HepG2 (cell line): ENCODE data around the gene ETFDH. TPM values are rescaled to one million over a fixed set of nuclear protein-coding genes. Genes with fewer than 3 reads are reported as not detected.

Source experiments
- ATAC-seq: fragments of 200-7000 bp; cut with Tn5 transposase; 3 replicates; pipeline ENCODE4 v1.9.1; 2020; ENCODE audit warnings: mild to moderate bottlenecking, moderate library complexity
- BruUV-seq: library from RNA; stranded (reverse); fragments of 400-500 nt; replicated peaks from 2 replicates; lab custom pipeline; 2021; lab: Mats Ljungman, UMichigan
- CTCF ChIA-PET: fragments of 300-600 bp; formaldehyde crosslinking; extraction: SDS; loops from one replicate; lab custom pipeline; 2021; ENCODE audit warnings: low total read pairs, inconsistent platforms, low intra/inter-chr PET ratio; lab: Yijun Ruan, JAX
- POLR2A ChIA-PET: fragments of 350-600 bp; sonication (Branson Sonifier 250); formaldehyde crosslinking; loops from one replicate; lab custom pipeline; 2020; ENCODE audit warnings: antibody characterized with exemption, inconsistent platforms; lab: Yijun Ruan, JAX
- DNase-seq: peaks from one replicate; pipeline ENCODE4 v3.0.0-alpha.2; 2015; ENCODE audit warnings: low spot score
- FAIRE-seq: peaks from 3 replicates; lab custom pipeline; 2011; peaks lifted over from hg19 to GRCh38; lab: Jason Lieb, UNC
- H2AFZ ChIP-seq: one replicate; pipeline ENCODE4 v1.6.1; 2011; ENCODE audit warnings: low read length, inconsistent platforms
- H3K27ac ChIP-seq: fragments of 300-600 bp; 3 replicates; pipeline ENCODE4 v1.8.0; 2011; ENCODE audit warnings: mixed run types, mild to moderate bottlenecking, mixed read lengths, low read length, inconsistent platforms; ENCODE audit not compliant: insufficient read depth; ENCODE audit errors: extremely low read length
- H3K27me3 ChIP-seq, 2 experiments: fragments of 200-600 bp in 1 of 2; 2 replicates in 1 of 2; 3 replicates in 1 of 2; pipeline versions ENCODE4 v1.6.0 to v1.8.0; 2011; ENCODE audit warnings: low read length in 2 of 2, mild to moderate bottlenecking in 2 of 2, moderate library complexity in 2 of 2, inconsistent platforms in 1 of 2; ENCODE audit not compliant: insufficient read depth in 2 of 2, control insufficient read depth in 1 of 2
- H3K36me3 ChIP-seq, 2 experiments: fragments of 200-600 bp in 1 of 2; replicated peaks in 1 of 2; 2 replicates in 1 of 2; 3 replicates in 1 of 2; pipeline versions ENCODE4 v1.5.1 to v1.8.0; 2011; ENCODE audit warnings: low read length in 2 of 2, inconsistent platforms in 1 of 2; ENCODE audit not compliant: insufficient read depth in 2 of 2, control insufficient read depth in 1 of 2
- H3K4me1 ChIP-seq: 2 replicates; pipeline ENCODE4 v1.5.1; 2012; ENCODE audit warnings: low read length, inconsistent platforms; ENCODE audit not compliant: insufficient read depth
- H3K4me2 ChIP-seq: 2 replicates; pipeline ENCODE4 v1.6.0; 2011; ENCODE audit warnings: low read depth, low read length, inconsistent platforms
- H3K4me3 ChIP-seq, 3 experiments: fragments of 200-600 bp in 1 of 3; sonication (generic), shearing (Covaris generic) in 1 of 3; replicated peaks in 1 of 3; 2 replicates each; pipeline ENCODE4 v1.5.1; 2011 to 2016; ENCODE audit warnings: low read length in 3 of 3, inconsistent platforms in 2 of 3, low read depth in 2 of 3, mild to moderate bottlenecking in 2 of 3, control low read depth in 1 of 3, mixed read lengths in 1 of 3; ENCODE audit not compliant: insufficient read depth in 1 of 3
- H3K79me2 ChIP-seq: one replicate; pipeline ENCODE4 v1.6.1; 2011; ENCODE audit warnings: low read length, inconsistent platforms; ENCODE audit not compliant: insufficient read depth
- H3K9ac ChIP-seq: 2 replicates; pipeline ENCODE4 v1.6.0; 2011; ENCODE audit warnings: mild to moderate bottlenecking, low read depth, low read length, inconsistent platforms; ENCODE audit not compliant: insufficient read depth
- H3K9me3 ChIP-seq: 2 replicates; pipeline ENCODE4 v1.5.1; 2012; ENCODE audit warnings: mild to moderate bottlenecking, low read length
- H4K20me1 ChIP-seq: 2 replicates; pipeline ENCODE4 v1.6.0; 2011; ENCODE audit warnings: inconsistent platforms, mild to moderate bottlenecking, low read length, moderate library complexity; ENCODE audit not compliant: insufficient read depth
- CBX2 ChIP-seq, 2 experiments: fragments of 200-600 bp in 1 of 2; sonication (generic); formaldehyde crosslinking in 1 of 2; IDR thresholded peaks; 2 replicates each; pipeline versions ENCODE4 v1.7.0 to v1.8.1; 2018 to 2022; ENCODE audit warnings: low read depth in 2 of 2, low read length in 1 of 2, mild to moderate bottlenecking in 1 of 2, missing genetic modification reagents in 1 of 2
- DZIP1 ChIP-seq: sonication (generic); formaldehyde crosslinking; IDR thresholded peaks from 2 replicates; pipeline ENCODE4 v1.5.0; 2020; ENCODE audit warnings: mild to moderate bottlenecking, missing genetic modification reagents
- NCOA5 ChIP-seq: sonication (generic); formaldehyde crosslinking; IDR thresholded peaks from 2 replicates; pipeline ENCODE4 v1.4.0; 2020; ENCODE audit warnings: missing genetic modification reagents
- NFATC3 ChIP-seq: sonication (generic); formaldehyde crosslinking; IDR thresholded peaks from 2 replicates; pipeline ENCODE4 v1.5.1; 2020; ENCODE audit warnings: mild to moderate bottlenecking, missing genetic modification reagents
- PRDM10 ChIP-seq: sonication (generic); formaldehyde crosslinking; IDR thresholded peaks from 2 replicates; pipeline ENCODE4 v1.4.0; 2020; ENCODE audit warnings: low read depth, missing genetic modification reagents
- SOX5 ChIP-seq: IDR thresholded peaks from 2 replicates; pipeline ENCODE4 v1.6.1; 2016; ENCODE audit warnings: borderline replicate concordance
- THAP11 ChIP-seq: IDR thresholded peaks from 2 replicates; pipeline ENCODE4 v1.6.1; 2016; ENCODE audit warnings: missing biosample characterization, missing genetic modification reagents
- ZNF230 ChIP-seq: sonication (generic); formaldehyde crosslinking; IDR thresholded peaks from 2 replicates; pipeline ENCODE4 v1.4.0; 2020; ENCODE audit warnings: mild to moderate bottlenecking, missing genetic modification reagents
- ZNF234 ChIP-seq: sonication (generic); formaldehyde crosslinking; conservative IDR thresholded peaks from 2 replicates; pipeline ENCODE4 v1.5.1; 2020; ENCODE audit warnings: mild to moderate bottlenecking, missing genetic modification reagents
- ZNF343 ChIP-seq: sonication (generic); formaldehyde crosslinking; IDR thresholded peaks from 2 replicates; pipeline ENCODE4 v1.4.0; 2020; ENCODE audit warnings: mild to moderate bottlenecking, missing genetic modification reagents
- ZNF44 ChIP-seq: sonication (generic); formaldehyde crosslinking; IDR thresholded peaks from 2 replicates; pipeline ENCODE4 v1.5.1; 2020; ENCODE audit warnings: mild to moderate bottlenecking, missing genetic modification reagents
- ZNF513 ChIP-seq: sonication (generic); formaldehyde crosslinking; conservative IDR thresholded peaks from 2 replicates; pipeline ENCODE4 v1.5.0; 2020; ENCODE audit warnings: missing genetic modification reagents
- ZNF530 ChIP-seq: sonication (generic); formaldehyde crosslinking; IDR thresholded peaks from 2 replicates; pipeline ENCODE4 v1.5.0; 2020; ENCODE audit warnings: low read depth, mild to moderate bottlenecking, missing genetic modification reagents
- WGBS: methylation state at CpG from one replicate; pipeline ENCODE4 v1.1.6; 2017; ENCODE audit warnings: low lambda C conversion rate; 5-methylcytosine and 5-hydroxymethylcytosine counted together
- in situ Hi-C: cut with HindIII; loops from 2 replicates; pipeline ENCODE4 v1.10.0; 2017; ENCODE audit warnings: low pct_unique_long_range_greater_than_20kb; ENCODE audit not compliant: extremely low pct_ligation_motif_present
- intact Hi-C: fragments of 100-400 bp; cut with micrococcal nuclease; formaldehyde crosslinking; loops from one replicate; pipeline ENCODE4 v1.10.0; 2022; ENCODE audit not compliant: unreplicated experiment
- polyA plus RNA-seq, 8 experiments: library from polyadenylated mRNA; depleted of rRNA in 3 of 8; stranded (reverse) in 7 of 8; unstranded in 1 of 8; fragments of >200 nt; fragmentation: Illumina TruSeq in 4 of 8; extraction: Trizol in 4 of 8; gene quantifications; 2 replicates each; pipeline versions ENCODE4 v1.2.1 to v1.2.3, GENCODE V29; 2011 to 2016; ENCODE audit warnings: low read depth in 4 of 8, missing spikeins in 1 of 8, mixed read lengths in 1 of 8; ENCODE audit not compliant: insufficient read depth in 1 of 8
- total RNA-seq, 5 experiments: library from RNA; depleted of rRNA; stranded (reverse); fragments of >200 nt; fragmentation: Illumina TruSeq; extraction: Trizol; gene quantifications; 2 replicates each; pipeline ENCODE4 v1.2.3, GENCODE V29; 2016; ENCODE audit warnings: low read depth in 1 of 5

Gene ETFDH
- total and polyA plus RNA-seq, 2 of the 13 experiments (the other 11 are each of a cell fraction or from before 2014, with no cell fraction given) = 14.7 to 17.8 TPM

- DNase-seq (peak; percentile 77), FAIRE-seq (peak; percentile 84), ATAC-seq (peak; percentile 98)
- Histone ChIP-seq H4K20me1 (no peaks in the 10 kb centered on the region), H3K79me2 (peaks cover 36% of the 10 kb centered on the region), H3K9ac (peak within 1 kb of the TSS; percentile 78), H3K4me2 (peak within 1 kb of the TSS; percentile 87), H3K27ac (peak within 1 kb of the TSS; percentile 81), H2AFZ (peak within 1 kb of the TSS; percentile 94), H3K36me3 (peaks cover 4 to 29% of the 10 kb centered on the region in 2 experiments; a peak in 4 of 5 replicates), H3K4me1 (peaks cover 40% of the 10 kb centered on the region), H3K27me3 (no peaks in the 10 kb centered on the region; a peak in 1 of 5 replicates), H3K4me3 (peak within 1 kb of the TSS; percentile 80 to 96 (median 93)), H3K9me3 (no peaks in the 10 kb centered on the region)
- under 1% methylated on average over 22 of the region's 65 CpGs for WGBS
- POLR2A ChIA-PET = no interaction called here
- CTCF ChIA-PET = no interaction called here
- BruUV-seq = TSS peak; percentile 55
- intact Hi-C loops = loop anchor here (1.0 to 10.0 kb wide), 2 partner anchors 51 to 382 kb away; partner anchors contain the start of genes ETFDH and RAPGEF2
- in situ Hi-C loops = loop anchor here (10.0 kb wide), 1 partner anchor 482 kb away; no protein-coding TSS in a partner anchor
- peak; percentile 26; the same call in 1 of the 2 replicates for TF ChIP-seq ZNF343 (CRISPR knock-in tag)
- no peak for TF ChIP-seq ZNF44 (CRISPR knock-in tag)
- TF ChIP-seq DZIP1 (CRISPR knock-in tag) = no peak
- 0 out of 2 replicates have a peak, but pooled peaks have one; percentile 44 for TF ChIP-seq ZNF234
- TF ChIP-seq ZNF230 (CRISPR knock-in tag) = peak; percentile 29; the same call in 1 of the 2 replicates
- TF ChIP-seq ZNF513 (CRISPR knock-in tag) = no peak
- no peak for TF ChIP-seq CBX2 (IDR thresholded peaks at IDR 0.05; ENCODE audit: low read depth, low read length)
- no peak for TF ChIP-seq CBX2 (CRISPR knock-in tag; IDR thresholded peaks at IDR 0.05; ENCODE audit: low read depth)
- no peak for TF ChIP-seq NFATC3 (CRISPR knock-in tag)
- TF ChIP-seq PRDM10 = peak; percentile 45; the same call in 1 of the 2 replicates
- peak; percentile 67; the same call in 1 of the 2 replicates for TF ChIP-seq SOX5
- TF ChIP-seq THAP11 (CRISPR knock-in tag) = peak; percentile 90
- 0 out of 2 replicates have a peak, but pooled peaks have one; percentile 43 for TF ChIP-seq NCOA5 (CRISPR knock-in tag)
- TF ChIP-seq ZNF530 = no peak
Measured at GRCh38 chr4:158722917-158723793, 51.1 kb downstream of the ETFDH start, which contains the start of gene PPID. Gene PPID, minus strand, starts transcription at chr4:158723396. Its CDS starts 108 bp downstream, at chr4:158723288.
